H1 (cell line): Measurements from ENCODE around the gene AP1M1. TPM values are rescaled to one million over a fixed set of nuclear protein-coding genes. Genes with fewer than 3 reads are reported as not detected.

ENCODE experiments used
- KDM4A ChIP-seq: IDR thresholded peaks from one replicate; pipeline ENCODE4 v1.7.1; 2012; ENCODE audit warnings: low read depth, mild to moderate bottlenecking, moderate library complexity, low read length, inconsistent platforms; ENCODE audit not compliant: severe bottlenecking
- RFX5 ChIP-seq: IDR thresholded peaks from 2 replicates; pipeline ENCODE4 v1.6.1; 2011; ENCODE audit warnings: low read depth, low read length, improper control_type of control experiment, borderline replicate concordance
- SRF ChIP-seq: IDR thresholded peaks from 2 replicates; pipeline ENCODE4 v1.6.1; 2011; ENCODE audit warnings: mild to moderate bottlenecking, low read depth, low read length, moderate library complexity
- polyA plus RNA-seq, 7 experiments: library from polyadenylated mRNA; depleted of rRNA in 3 of 7; stranded (reverse) in 5 of 7; unstranded in 2 of 7; fragments of >200 nt in 5 of 7; fragments of 200-250 nt in 2 of 7; gene quantifications; 1 replicate in 5 of 7; 2 replicates in 1 of 7; 4 replicates in 1 of 7; pipeline versions ENCODE4 v1.2.1 to v1.2.3, GENCODE V29; 2011 to 2013; ENCODE audit warnings: missing spikeins in 2 of 7, mixed read lengths in 2 of 7
- total RNA-seq: library from RNA; stranded (reverse); fragmentation: NEBNext Ultra II Directional; extraction: Animal tissue kit (Norgen Biotek cat#: 25700); gene quantifications from 2 replicates; pipeline ENCODE4 v1.2.1, GENCODE V29; 2021

AP1M1 gene
- total and polyA plus RNA-seq, 2 of the 8 experiments (the other 6 are each of a cell fraction or from before 2014, with no cell fraction given): 30.9 to 37.5 TPM

DNA sequence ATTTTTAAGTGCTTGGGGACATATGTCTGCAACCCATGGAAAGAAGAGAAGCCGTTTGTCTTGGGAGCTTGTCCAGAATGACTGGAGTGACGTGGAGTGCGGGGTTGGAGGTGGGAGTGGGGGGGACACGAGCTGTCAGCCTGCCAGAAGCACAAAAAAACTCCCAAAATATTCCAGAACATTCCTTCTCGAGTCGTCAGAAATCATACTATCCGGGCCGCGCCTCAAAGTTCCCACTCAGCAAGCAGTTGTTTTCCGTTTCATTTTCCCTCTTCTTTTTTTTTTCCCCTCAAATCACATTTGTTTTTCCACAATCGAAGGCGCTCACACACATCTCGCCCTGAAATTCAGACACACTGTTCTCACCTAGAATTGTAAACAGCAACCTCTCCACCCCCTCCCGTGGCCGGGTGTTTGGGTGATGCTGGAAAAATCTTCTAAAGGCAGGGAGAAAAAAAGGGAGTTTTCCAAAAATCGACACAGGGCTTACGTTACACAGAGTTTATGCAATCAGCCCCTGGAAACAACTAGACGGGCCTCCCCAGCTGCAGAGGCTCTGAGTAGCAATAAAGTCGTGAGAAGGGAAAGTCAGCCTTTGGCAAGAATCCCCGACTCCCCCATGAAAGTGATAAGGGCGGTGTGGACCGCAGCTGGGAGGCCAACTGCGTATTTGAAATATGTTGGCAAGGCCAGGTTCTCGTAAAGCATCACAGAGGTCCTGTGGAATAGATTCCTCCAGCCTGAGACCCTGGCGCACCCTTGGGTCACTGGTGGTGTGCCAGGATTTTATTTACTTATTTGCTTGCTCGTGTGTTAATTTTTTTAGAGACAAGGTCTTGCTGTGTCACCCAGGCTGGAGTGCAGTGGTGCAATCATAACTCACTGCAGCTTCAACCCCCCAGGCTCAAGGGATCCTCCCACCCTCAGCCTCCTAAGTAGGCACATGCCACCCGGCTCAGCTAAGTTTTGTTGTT, 95.7 kb downstream of the AP1M1 start (continued):
- TF ChIP-seq SRF (no peak), KDM4A (no peak), RFX5 (no peak)
